Germinal center (tissue), 1 donor: Measurements from ENCODE around the gene CRTC2.
A peak's percentile ranks its signal among the peaks of the same experiment; 100 is the strongest.

ENCODE experiments used
- DNase-seq: peaks from one replicate; pipeline ENCODE4 v3.0.0; 2012; ENCODE audit warnings: mixed read lengths, low spot score

CRTC2 gene

DNA sequence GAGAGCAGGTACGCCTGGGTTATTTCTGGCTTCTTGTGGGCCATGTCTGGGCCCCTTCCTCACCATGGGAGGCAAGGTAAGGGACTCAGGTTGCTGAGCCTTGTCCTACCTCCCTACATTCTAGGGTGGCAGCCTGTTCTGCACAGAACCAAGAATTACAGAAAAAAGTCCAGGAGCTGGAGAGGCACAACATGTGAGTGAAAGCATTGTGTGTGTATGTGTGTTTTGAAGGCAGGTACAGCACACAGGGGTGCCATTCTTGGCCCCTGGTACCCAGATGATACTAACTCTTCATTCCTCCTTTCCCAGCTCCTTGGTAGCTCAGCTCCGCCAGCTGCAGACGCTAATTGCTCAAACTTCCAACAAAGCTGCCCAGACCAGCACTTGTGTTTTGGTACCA lies 14.7 kb upstream of the CRTC2 start:
- DNase-seq, result no peak

DNA sequence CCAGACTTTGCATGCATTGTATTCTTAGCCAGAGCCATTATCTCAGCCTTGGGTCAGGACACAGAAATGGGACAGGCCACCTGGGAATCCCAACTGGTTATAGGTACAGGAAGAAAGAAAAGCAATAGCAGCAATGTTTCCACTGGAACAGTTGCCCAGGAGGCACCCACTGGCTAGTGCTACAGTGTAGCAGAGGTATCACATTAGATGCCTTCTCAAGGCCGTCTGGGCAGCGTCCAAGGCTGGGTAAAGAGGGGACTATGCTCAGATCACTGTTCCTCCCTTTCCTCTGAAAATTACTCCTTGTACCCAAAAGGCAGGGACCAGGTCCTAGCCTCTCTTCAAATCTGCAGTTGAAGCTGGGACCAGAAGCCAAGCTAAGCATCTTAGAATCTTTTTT lies 11.9 kb upstream of the CRTC2 start:
- no peak for DNase-seq

GRCh38 chr1:153968972-153969371 lies 10.6 kb upstream of the CRTC2 start:
- no peak for DNase-seq

GRCh38 chr1:153968408-153968807 lies 10.0 kb upstream of the CRTC2 start:
- DNase-seq, result no peak

- no peak for DNase-seq
These were observed 9.6 kb upstream of the CRTC2 start for GRCh38 chr1:153968000-153968363.

GRCh38 chr1:153967107-153967999 lies 8.9 kb upstream of the CRTC2 start, which contains the start of gene CREB3L4:
Gene CREB3L4, plus strand, starts transcription at chr1:153967902. Its CDS starts 624 bp downstream, at chr1:153968526.
- DNase-seq, result peak; percentile 92

- DNase-seq, result no peak
These were observed 5.5 kb upstream of the CRTC2 start for GRCh38 chr1:153963850-153964331.

DNA sequence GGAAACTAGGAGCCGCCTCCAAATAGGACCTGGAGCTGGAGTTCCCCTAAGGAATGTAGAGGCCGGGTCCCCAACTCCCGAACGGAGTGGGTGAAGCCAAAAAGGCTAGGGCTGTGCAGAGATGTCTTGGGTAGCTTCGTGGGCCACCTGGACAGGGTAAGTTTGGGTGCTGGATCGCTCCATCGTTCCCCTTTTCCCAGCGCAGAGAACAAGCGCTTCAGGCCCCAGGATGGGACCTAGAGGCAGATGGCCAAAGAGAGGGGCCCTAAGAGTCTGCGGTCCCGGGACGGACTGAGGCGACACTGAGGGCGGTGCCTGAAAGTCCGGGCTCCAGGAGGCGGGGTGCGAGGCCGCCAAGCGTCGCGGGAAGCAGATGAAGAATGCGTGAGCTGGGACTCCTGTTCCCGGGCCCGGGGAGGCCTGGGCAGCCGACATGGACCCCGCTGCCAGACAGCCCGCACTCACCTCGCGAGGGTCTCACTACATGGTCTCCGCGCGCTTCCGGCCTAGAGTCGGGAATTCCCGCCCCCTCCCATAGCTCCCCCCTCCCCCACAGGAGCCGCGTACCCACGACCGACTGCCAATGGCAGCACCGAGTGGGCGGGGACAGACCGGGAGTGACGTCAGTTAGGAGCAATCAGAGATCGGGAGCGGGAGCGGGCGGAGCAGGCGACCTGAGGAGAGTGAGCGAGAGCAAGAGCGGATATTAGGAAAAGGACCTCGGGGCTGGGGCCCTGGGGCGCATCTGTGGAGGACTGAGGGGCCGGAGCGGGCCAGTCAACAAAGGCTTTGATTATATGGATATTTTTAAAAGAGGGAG lies 4.8 kb upstream of the CRTC2 start, which contains the start of gene SLC39A1:
Gene SLC39A1 (minus strand): TSS at position 508 of the 820 bp plus-strand sequence. CDS start 822 bp downstream, outside the sequence.
- DNase-seq, result peak; percentile 89

GRCh38 chr1:153962088-153963029 lies 3.9 kb upstream of the CRTC2 start:
- no peak for DNase-seq

- DNase-seq, result no peak
These were observed 3.0 kb upstream of the CRTC2 start for GRCh38 chr1:153961421-153961820.

- DNase-seq, result no peak
These were observed 1.8 kb upstream of the CRTC2 start for GRCh38 chr1:153960206-153960605.

- DNase-seq, result no peak
These were observed 1.0 kb upstream of the CRTC2 start for GRCh38 chr1:153959454-153959853.

GRCh38 chr1:153958961-153959260 lies 499 bp upstream of the CRTC2 start:
- DNase-seq, result no peak

GRCh38 chr1:153957744-153958110 lies 685 bp downstream of the CRTC2 start:
- peak; percentile 45 for DNase-seq

DNA sequence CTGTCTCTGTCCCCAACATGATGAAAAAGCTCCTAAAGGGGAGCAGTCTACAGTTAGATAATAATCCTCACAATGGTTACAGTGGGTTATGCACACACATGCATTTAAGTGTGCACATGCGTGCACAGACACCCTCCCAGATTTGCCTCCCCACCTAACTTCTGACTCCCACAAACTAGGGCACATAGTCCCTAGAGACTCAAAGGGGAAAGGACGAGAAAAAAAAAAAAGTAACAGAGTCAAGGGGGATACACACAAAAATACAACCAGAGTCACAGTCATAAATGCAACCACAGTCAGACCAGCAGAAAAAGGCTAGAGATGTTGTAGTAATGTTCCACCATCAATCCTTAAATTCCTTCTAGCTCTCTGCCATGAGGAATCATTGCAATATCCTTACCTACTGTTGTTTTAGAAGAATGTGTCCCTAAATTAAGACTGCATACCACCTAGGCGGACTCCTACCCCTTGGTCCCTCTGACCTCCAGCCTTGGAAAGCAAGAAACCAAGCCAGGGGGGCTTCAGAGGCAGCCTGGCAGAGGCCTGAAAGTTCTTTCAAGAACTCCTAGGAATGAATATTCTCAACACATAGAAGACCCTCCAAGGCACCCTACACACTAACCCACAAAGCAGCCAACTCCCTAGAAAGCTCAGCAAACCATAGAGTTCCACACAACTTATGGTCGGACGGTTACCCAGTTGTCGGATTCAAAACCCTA lies 1.3 kb downstream of the CRTC2 start:
- DNase-seq, result no peak

DNA sequence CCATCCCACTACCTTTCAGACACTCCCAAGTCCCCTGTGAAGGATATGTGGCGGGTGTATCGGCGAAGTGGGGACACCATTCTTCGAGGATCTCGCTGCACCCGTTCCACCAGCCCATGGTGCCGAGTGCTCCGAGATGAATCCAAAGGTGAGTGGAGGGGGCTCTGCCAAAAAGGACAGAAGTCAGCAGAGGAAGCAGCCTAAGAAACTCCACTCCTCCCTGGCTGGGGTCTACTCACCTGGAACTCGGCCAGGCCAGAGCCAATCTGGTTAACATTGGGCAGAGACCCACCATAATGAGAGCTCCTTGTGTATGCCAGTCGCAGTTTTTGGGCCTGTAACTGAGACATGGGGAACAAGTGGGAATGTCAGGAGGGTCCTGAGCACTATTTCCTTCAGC lies 3.6 kb downstream of the CRTC2 start:
- no peak for DNase-seq

- no peak for DNase-seq
These were observed 4.5 kb downstream of the CRTC2 start for GRCh38 chr1:153953859-153954365.

- no peak for DNase-seq
These were observed 6.6 kb downstream of the CRTC2 start for GRCh38 chr1:153951801-153952200.

DNA sequence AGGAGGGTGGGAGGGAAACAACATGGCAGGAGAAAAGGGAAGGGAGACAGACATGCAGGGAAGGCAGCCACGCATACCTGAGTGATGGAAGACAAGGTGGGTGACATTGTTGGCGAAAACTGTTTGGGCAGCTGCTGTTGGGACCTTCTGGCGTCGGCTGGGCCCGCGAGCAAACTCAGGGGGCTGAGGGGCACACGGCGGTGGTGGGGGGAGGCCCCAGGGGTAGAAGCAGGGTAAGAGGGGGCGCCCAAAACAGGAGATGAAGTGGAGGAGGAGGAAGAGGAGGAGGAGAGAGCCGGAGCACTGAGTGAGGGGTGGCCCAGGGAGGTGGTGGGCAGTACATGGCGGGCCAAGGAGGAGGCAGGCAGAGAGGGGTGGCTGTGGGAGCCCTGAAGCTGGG lies 7.2 kb downstream of the CRTC2 start:
- DNase-seq, result no peak

DNA sequence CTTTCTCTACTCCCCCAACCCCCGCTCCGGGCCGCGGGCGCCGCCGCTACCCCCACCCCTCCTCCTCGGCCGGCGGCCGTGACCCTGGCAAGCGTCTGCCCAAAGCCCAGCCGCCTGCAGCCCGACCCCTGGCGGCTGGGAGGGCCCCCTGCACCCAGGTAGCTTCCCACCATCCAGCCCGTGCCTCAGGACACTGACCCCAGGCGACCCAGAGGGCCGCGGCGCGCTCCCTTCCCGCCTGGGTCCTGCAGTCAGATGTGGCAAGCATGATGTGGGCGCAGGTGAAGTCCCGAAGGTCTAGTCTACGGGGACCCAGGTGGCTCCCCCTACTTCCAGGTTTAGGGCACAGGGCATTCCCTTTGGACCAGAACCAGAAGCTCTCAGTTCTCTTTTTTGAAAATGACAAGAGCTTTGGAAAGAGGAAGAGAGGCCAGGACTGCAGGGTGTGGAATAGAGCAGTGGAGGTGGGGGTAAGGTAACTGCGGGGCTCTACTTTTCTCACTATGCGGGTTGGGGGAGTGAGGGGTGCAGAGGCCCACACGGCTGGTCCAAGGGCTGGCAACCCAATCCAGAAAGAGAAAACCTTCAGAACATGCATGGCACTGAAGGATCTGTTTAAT lies 11.7 kb downstream of the CRTC2 start, which contains the start of gene DENND4B:
Gene DENND4B (minus strand): TSS at position 97 of the 620 bp plus-strand sequence. CDS start 2,344 bp downstream, outside the sequence.
- DNase-seq, result peak; percentile 91
